ENCODE measurements around the gene RUSC2.

GRCh38 chr9:35482071-35482470 lies 7.8 kb upstream of the RUSC2 start:
- no peak for TF ChIP-seq CTCF (IDR thresholded peaks at IDR 0.05 in 4 of 5, conservative IDR thresholded peaks at IDR 0.05 in 1 of 5)
- no peak for TF ChIP-seq POLR2A (IDR thresholded peaks at IDR 0.05)
